ENCODE results near the gene PUS10.
"Not testable (repeated sequence)": the region's sequence is repeated elsewhere in the genome, so short reads cannot be mapped to it uniquely, and the experiment has no call there.

Gene PUS10

DNA sequence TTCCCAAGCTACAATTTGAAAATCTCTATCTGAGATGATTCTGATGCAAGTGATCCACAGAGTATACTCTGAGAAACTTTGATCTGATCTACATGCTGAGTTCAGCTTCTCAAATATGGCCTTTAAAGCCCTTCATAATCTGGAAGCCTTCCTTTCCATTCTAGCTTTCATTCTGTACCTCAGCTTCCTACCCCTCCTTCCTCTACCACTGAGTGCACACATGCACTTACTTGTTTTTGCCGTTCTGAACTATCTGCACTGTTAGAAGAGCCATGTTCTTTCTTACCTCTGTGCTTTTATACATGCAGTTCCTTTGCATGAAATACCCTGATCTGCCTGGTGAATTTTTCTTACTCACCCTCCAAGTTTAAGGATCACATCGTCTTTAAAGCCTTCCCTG lies 111.7 kb downstream of the PUS10 start:
- H3K4me3 ChIP-seq (ENCODE audit: low read depth, low read length): no peak overlapping the region
- TF ChIP-seq, protein P1, sequence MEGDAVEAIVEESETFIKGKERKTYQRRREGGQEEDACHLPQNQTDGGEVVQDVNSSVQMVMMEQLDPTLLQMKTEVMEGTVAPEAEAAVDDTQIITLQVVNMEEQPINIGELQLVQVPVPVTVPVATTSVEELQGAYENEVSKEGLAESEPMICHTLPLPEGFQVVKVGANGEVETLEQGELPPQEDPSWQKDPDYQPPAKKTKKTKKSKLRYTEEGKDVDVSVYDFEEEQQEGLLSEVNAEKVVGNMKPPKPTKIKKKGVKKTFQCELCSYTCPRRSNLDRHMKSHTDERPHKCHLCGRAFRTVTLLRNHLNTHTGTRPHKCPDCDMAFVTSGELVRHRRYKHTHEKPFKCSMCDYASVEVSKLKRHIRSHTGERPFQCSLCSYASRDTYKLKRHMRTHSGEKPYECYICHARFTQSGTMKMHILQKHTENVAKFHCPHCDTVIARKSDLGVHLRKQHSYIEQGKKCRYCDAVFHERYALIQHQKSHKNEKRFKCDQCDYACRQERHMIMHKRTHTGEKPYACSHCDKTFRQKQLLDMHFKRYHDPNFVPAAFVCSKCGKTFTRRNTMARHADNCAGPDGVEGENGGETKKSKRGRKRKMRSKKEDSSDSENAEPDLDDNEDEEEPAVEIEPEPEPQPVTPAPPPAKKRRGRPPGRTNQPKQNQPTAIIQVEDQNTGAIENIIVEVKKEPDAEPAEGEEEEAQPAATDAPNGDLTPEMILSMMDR (IDR thresholded peaks at IDR 0.05; ENCODE audit: borderline replicate concordance, insufficient read depth, low read depth, low read length): no peak

DNA sequence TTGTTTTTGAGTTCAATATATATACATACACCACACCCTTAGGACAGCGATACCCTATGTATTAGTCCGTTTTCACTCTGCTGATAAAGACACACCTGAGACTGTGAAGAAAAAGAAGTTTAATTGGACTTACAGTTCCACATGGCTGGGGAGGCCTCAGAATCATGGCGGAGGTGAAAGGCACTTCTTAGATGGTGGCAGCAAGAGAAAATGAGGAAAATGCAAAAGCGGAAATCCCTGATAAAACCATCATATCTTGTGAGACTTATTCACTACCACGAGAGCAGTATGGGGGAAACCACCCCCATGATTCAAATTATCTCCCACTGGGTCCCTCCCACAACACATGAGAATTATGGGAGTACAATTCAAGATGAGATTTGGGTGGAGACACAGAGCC lies 112.2 kb downstream of the PUS10 start:
- not testable (repeated sequence) for H3K4me3 ChIP-seq (ENCODE audit: low read depth, low read length)

DNA sequence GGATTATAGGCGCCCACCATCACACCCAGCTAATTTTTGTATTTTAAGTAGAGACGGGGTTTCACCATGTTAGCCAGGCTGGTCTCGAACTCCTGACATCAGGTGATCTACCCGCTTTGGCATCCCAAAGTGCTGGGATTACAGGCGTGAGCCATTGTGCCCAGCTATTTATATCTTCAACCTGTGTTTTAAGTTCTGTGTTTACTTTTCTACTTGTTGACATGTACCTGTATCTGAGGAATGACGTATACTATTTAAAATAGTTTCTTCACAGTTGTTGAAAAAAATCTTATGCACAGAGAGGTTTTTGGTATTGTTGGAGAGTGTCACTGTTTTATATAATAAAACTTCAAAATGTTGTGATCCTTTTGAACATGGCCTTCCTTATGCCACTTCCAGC lies 116.8 kb downstream of the PUS10 start:
- not testable (repeated sequence) for H3K4me3 ChIP-seq (ENCODE audit: low read depth, low read length)

DNA sequence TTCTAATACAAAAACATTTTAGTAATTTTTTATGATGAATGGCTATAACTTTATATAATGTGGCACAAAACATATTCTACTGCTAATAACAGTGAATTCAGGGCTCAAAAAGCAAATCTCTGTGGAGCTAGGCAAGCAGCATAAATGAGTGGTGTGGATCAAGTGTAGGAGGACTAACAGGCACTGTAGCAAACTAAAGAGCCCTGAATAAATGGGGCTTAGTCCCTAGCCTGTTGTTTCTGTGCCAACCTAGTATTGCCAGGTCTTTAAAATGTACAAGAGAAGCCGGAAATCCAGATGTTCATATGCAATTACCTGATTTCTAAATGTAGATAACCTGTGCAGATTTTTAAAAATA lies 118.2 kb downstream of the PUS10 start:
- H3K4me3 ChIP-seq (ENCODE audit: low read depth, low read length): no peak overlapping the region
- TF ChIP-seq, protein P1 (IDR thresholded peaks at IDR 0.05; ENCODE audit: borderline replicate concordance, insufficient read depth, low read depth, low read length): no peak

DNA sequence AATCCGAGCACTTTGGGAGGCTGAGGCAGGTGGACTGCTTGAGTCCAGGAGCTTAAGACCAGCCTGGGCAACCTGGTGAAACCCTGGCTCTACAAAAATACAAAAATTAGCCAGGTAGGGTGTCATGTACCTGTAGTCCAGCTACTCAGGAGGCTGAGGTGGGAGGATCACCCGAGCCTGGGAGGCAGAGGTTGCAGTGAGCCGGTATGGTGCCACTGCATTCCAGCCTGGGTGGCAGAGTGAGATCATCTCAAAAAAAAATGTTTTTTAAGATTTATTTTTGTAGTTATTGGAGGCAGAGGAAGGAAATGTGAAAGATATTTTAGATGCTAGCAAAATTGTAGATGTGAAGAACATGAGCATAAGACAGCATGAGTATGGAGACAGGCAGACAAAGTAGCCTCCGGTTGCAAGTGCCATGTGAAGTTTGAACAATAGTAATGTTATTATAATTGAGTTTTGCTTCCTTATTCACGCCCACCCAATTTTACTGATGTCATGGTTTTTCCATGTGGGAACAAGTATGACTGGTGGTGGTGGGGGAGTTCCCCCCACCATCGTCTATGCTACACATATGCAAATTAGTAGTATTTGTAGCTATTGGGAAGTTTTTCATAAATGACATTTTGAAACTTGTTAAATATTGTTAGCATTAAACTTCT lies 118.7 kb downstream of the PUS10 start:
- TF ChIP-seq, protein P1 (IDR thresholded peaks at IDR 0.05; ENCODE audit: borderline replicate concordance, insufficient read depth, low read depth, low read length): no peak
- no peak overlapping the region for H3K4me3 ChIP-seq (ENCODE audit: low read depth, low read length)

DNA sequence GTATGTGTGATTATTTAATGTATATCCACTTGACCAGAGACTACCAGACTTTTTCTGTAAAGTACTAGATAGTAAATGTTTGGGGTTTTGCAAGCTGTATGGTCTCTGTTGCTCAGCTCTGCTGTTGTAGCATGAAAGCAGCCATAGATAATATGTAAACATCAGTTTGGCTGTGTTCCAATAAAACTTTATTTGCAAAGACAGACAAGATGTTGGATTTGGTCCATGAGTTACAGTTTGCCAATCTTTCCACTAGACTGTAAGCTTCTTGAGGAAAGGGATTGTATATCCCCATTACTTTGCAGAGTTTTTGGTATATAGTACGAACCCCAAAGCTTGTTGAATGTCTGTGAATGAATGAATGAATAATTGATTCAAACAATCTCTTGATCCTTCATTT lies 119.5 kb downstream of the PUS10 start:
- no peak overlapping the region for H3K4me3 ChIP-seq (ENCODE audit: low read depth, low read length)
- TF ChIP-seq, protein P1 (IDR thresholded peaks at IDR 0.05; ENCODE audit: borderline replicate concordance, insufficient read depth, low read depth, low read length): no peak
